Spinal cord (tissue), 10 donors: ENCODE results near the gene ATXN1. TPM values are rescaled to one million over a fixed set of nuclear protein-coding genes. Genes with fewer than 3 reads are reported as not detected.

Experiments used
- DNase-seq, 6 donors: peaks; one replicate each; pipeline versions ENCODE4 v3.0.0 to v3.0.0-alpha.2; 2013 to 2015; ENCODE audit warnings: low spot score in 6 of 6, low read depth in 4 of 6
- H3K27ac ChIP-seq: one replicate; pipeline ENCODE4 v1.5.1; 2013; ENCODE audit warnings: low read depth, low read length, control low read depth
- H3K27me3 ChIP-seq: one replicate; pipeline ENCODE4 v1.6.1; 2013; ENCODE audit warnings: low read length; ENCODE audit not compliant: control insufficient read depth, insufficient read depth
- H3K36me3 ChIP-seq: one replicate; pipeline ENCODE4 v1.6.1; 2013; ENCODE audit warnings: low read length; ENCODE audit not compliant: control insufficient read depth, insufficient read depth
- H3K4me1 ChIP-seq: one replicate; pipeline ENCODE4 v1.6.1; 2013; ENCODE audit warnings: low read length; ENCODE audit not compliant: control insufficient read depth, insufficient read depth
- H3K4me3 ChIP-seq: one replicate; pipeline ENCODE4 v1.5.1; 2013; ENCODE audit warnings: low read depth, low read length, control low read depth
- H3K9me3 ChIP-seq: one replicate; pipeline ENCODE4 v1.6.1; 2013; ENCODE audit warnings: low read length; ENCODE audit not compliant: control insufficient read depth, insufficient read depth
- WGBS: methylation state at CpG from one replicate; pipeline ENCODE4 v1.1.5; 2013; ENCODE audit warnings: missing lambda C conversion rate; ENCODE audit not compliant: insufficient coverage; 5-methylcytosine and 5-hydroxymethylcytosine counted together
- polyA plus RNA-seq, 2 donors: library from polyadenylated mRNA; unstranded; fragments of 120-200 nt; gene quantifications; one replicate each; pipeline ENCODE4 v1.2.1, GENCODE V29; 2013; ENCODE audit not compliant: insufficient read length in 2 of 2
- total RNA-seq, 2 donors: library from RNA; depleted of rRNA in 1 of 2; stranded (reverse); fragments of 120-200 nt in 1 of 2; fragments of >200 nt in 1 of 2; gene quantifications; one replicate each; pipeline versions ENCODE4 v1.2.3 to v1.2.4, GENCODE V29; 2013 to 2014
- donor health status: healthy.

Gene ATXN1
- total and polyA plus RNA-seq, 4 donors, result 20.2 to 50.1 (median 31.7) TPM

- no peaks in the 10 kb centered on the region for H3K9me3 ChIP-seq
- no peak overlapping the region for H3K4me3 ChIP-seq
- peaks cover 13% of the 10 kb centered on the region for H3K4me1 ChIP-seq
- DNase-seq, result no peak
- WGBS, result 98% methylated on average over 11 of the region's 14 CpGs
- H3K27me3 ChIP-seq, result no peaks in the 10 kb centered on the region
- H3K36me3 ChIP-seq, result peaks cover 5% of the 10 kb centered on the region
- H3K27ac ChIP-seq, result no peak overlapping the region
Observed at GRCh38 chr6:16284472-16284871, 476.8 kb downstream of the ATXN1 start.

DNA sequence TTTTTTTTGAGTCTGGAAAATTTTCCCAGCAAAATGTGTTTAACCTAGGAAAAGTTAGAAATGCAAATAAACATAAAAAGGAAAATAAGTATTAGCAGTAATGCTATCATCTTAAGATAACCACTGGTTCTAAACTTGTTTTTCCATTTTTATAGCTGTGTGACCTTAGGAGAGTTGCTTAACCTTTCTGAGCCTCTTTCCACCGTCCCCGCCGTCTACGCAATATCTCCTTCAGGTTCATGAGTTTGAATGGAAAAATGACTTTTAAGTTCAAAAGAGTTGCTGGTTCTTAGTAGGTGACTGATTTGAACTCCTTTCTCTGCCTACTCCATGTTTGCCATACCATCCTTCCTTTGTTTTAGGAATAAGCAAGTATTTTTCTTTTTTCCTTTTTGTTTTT, 478.9 kb downstream of the ATXN1 start:
- DNase-seq, result no peak
- H3K36me3 ChIP-seq, result peaks cover 15% of the 10 kb centered on the region
- no peaks in the 10 kb centered on the region for H3K27me3 ChIP-seq
- no peaks in the 10 kb centered on the region for H3K9me3 ChIP-seq
- peaks cover 18% of the 10 kb centered on the region for H3K4me1 ChIP-seq
- no peak overlapping the region for H3K4me3 ChIP-seq
- WGBS, result no CpG with 5 or more reads among the region's 4 CpGs
- no peak overlapping the region for H3K27ac ChIP-seq

- WGBS, result 100% methylated on average over 3 of the region's 5 CpGs
- H3K36me3 ChIP-seq, result peaks cover 10% of the 10 kb centered on the region
- H3K4me3 ChIP-seq, result no peak overlapping the region
- H3K27ac ChIP-seq, result no peak overlapping the region
- no peak for DNase-seq
- H3K4me1 ChIP-seq, result peaks cover 11% of the 10 kb centered on the region
- no peaks in the 10 kb centered on the region for H3K27me3 ChIP-seq
- H3K9me3 ChIP-seq, result no peaks in the 10 kb centered on the region
Observed at GRCh38 chr6:16279243-16279642, 482.0 kb downstream of the ATXN1 start.

DNA sequence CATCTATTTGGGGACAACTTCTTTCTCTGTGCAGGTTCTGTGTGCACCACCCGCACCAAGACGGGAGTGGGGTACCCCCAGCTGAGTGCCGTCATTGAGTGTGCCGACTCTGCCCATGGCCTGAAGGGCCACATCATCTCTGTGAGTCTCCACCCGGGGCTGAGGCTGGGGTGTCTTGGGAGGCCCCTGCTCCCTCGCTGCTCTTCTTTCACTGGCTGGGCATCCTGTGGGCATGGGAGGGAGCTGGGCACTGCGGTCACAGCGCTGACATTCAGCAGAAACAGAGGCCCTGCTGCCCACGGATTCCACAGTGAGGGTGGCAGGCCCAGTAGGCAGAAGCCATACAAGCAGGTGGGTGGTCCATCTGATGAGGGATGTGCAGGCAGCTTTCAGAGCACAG, 482.5 kb downstream of the ATXN1 start:
- H3K9me3 ChIP-seq, result no peaks in the 10 kb centered on the region
- no peak for DNase-seq
- H3K36me3 ChIP-seq, result peaks cover 10% of the 10 kb centered on the region
- WGBS, result 76% methylated on average over 9 of the region's 9 CpGs
- no peaks in the 10 kb centered on the region for H3K27me3 ChIP-seq
- peaks cover 12% of the 10 kb centered on the region for H3K4me1 ChIP-seq
- H3K4me3 ChIP-seq, result no peak overlapping the region
- H3K27ac ChIP-seq, result no peak overlapping the region

DNA sequence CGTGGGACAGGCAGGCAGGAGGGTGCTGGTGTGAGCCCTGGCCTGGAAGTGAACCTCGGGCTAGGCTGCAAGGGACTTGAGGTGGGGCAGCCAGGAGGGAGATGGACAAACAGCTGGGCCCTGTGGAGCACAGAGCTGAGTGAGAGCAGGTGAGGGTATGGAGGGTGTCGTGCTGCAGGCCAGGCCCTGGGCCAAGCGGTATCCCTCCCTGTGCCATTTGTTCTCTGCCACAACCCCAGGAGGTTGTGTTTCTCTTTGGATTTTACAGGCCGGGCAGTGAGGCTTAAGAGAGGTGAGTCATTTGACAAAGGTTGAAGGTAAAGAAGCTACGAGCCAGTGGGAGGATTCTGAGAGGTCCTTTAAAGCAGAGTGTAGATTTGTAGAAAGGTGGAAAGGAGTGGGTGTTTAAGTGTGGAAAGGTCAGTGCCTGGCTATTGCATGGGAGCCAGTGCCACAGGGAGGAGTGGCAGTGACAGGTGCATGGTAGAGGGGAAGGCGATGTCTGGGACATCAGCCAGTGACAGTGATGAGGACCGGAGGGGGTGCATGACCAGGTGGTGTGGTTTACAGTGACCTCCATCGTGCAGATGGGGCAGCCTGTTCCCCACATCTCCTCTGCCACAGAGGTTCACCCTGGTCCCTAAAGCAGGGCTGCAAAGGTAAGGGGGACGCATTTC, 483.1 kb downstream of the ATXN1 start:
- Histone ChIP-seq H3K4me3 (no peak overlapping the region), H3K27me3 (no peaks in the 10 kb centered on the region), H3K4me1 (peaks cover 16% of the 10 kb centered on the region), H3K9me3 (no peaks in the 10 kb centered on the region), H3K27ac (no peak overlapping the region), H3K36me3 (peaks cover 10% of the 10 kb centered on the region)
- DNase-seq, result no peak
- 88% methylated on average over 8 of the region's 10 CpGs for WGBS

DNA sequence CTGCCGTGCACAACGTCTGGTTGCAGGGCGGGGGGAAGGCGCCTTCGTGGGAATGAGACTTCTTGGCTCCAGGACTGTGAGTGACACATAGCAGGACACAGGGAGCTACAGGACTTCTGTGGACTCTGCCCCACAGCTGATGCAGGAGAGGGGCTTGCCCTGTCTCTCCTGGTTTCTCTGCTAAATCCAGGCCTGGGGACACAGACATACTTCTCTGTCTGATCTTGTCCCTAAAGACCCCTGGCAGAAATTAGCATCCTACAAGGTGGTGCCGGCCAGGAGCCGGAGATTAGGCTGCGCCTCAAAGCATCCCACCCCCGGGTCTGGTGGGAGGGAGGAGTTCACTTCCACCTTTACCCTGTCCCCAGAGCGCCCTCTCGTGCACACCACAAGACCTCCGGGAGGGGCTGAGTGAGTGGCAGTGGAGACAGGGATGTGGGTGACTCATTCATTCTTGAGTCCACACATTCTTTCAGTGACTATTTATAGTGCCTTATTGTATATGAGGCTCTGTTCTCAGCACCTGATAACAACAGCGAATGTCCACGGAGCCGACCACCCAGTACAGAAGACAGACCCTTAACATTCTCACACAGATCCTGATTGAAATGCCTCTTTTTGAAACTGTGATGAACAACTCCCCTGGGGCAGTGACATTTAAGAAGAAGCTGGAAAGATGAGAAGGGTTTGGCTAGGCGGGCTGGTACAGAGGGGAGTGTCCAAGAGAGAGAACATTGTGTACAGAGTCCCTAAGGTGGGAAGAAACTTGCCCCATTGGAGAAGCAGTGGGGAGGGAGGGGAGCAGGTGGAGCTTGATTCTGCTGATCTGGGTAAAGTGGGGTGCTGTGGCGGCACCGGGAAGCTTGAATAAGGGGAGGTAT, 483.9 kb downstream of the ATXN1 start:
- H3K27ac ChIP-seq, result no peak overlapping the region

GRCh38 chr6:16274885-16275589, 486.2 kb downstream of the ATXN1 start:
- peak in 1 of 6 donors; percentile 23 for DNase-seq
- Histone ChIP-seq H3K27me3 (no peaks in the 10 kb centered on the region), H3K27ac (no peak overlapping the region), H3K36me3 (peaks cover 10% of the 10 kb centered on the region), H3K4me3 (no peak overlapping the region), H3K9me3 (no peaks in the 10 kb centered on the region), H3K4me1 (peaks cover 16% of the 10 kb centered on the region)
- WGBS, result 90% methylated on average over 3 of the region's 10 CpGs

More for the DNA sequence above, 483.9 kb downstream of the ATXN1 start:
- H3K27me3 ChIP-seq, result no peaks in the 10 kb centered on the region
- no peak overlapping the region for H3K4me3 ChIP-seq
- peaks cover 10% of the 10 kb centered on the region for H3K36me3 ChIP-seq
- H3K9me3 ChIP-seq, result no peaks in the 10 kb centered on the region
- DNase-seq, result peak in 2 of 6 donors; percentile 35 to 47
- 46% methylated on average over 8 of the region's 18 CpGs for WGBS
- peaks cover 16% of the 10 kb centered on the region for H3K4me1 ChIP-seq

GRCh38 chr6:16274483-16274882, 486.8 kb downstream of the ATXN1 start:
- H3K27ac ChIP-seq, result no peak overlapping the region
- 60% methylated on average over 1 of the region's 4 CpGs for WGBS
- no peak overlapping the region for H3K4me3 ChIP-seq
- DNase-seq, result no peak
- no peaks in the 10 kb centered on the region for H3K9me3 ChIP-seq
- no peaks in the 10 kb centered on the region for H3K27me3 ChIP-seq
- peaks cover 10% of the 10 kb centered on the region for H3K36me3 ChIP-seq
- peaks cover 16% of the 10 kb centered on the region for H3K4me1 ChIP-seq

DNA sequence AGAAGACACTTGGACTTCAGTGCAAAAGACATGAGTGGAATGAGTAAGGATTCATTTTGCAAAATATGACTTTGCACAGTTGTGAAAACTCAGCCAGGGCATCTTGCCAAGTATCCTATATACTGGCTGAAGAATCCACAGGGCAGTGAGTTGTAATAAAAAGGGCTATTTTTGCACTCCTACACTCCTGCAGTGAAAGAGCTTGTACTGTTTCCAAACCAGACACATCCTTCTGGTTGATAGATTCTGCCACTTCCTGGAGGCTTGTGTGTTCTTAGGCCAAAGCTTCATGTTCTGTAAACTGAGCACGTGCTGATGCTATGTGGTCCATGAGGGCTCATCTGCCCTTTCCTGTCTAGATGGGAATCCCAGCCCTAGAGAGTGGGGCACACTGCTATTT, 488.0 kb downstream of the ATXN1 start:
- 8% methylated on average over 1 of the region's 1 CpG for WGBS
- H3K27ac ChIP-seq, result peak overlapping the region; percentile 43
- no peaks in the 10 kb centered on the region for H3K9me3 ChIP-seq
- H3K4me1 ChIP-seq, result peaks cover 16% of the 10 kb centered on the region
- H3K27me3 ChIP-seq, result no peaks in the 10 kb centered on the region
- DNase-seq, result peak in 3 of 6 donors; percentile 47 to 89 (median 80)
- no peak overlapping the region for H3K4me3 ChIP-seq
- peaks cover 4% of the 10 kb centered on the region for H3K36me3 ChIP-seq
